ENCODE results near the gene GALNT16. TPM values are rescaled to one million over a fixed set of nuclear protein-coding genes. Genes with fewer than 3 reads are reported as not detected.

GALNT16 gene
- total and polyA plus RNA-seq, 5 experiments from 2014 or later, result not detected

DNA sequence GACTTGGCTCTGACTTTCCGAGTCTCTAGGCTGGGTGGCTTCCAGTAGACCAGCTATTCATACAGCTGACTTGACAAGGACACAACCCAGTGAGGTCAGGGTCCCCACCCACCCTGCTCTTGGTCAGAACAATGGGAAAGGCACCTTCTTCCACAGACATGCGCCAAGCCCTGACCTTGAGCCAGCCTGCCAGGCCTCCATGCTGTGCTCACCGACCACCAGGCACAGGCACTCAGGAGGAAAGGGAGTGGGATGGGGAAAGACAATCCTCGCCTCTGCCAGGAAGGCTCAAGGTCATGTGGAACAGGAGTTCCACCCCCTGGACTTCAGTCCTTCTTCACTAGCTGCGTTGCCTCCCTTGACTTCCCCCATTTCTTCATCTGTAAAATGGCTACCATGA is 31.4 kb downstream of the GALNT16 start:
- no peak for ATAC-seq
- no peak for DNase-seq
- no peaks in the 10 kb centered on the region for H3K36me3 Mint-ChIP-seq
- no peak overlapping the region for H3K27ac Mint-ChIP-seq
- H3K27me3 Mint-ChIP-seq, result peaks cover 0 to 8% (median 4%) of the 10 kb centered on the region in 5 donors
- no peak overlapping the region for H3K4me3 Mint-ChIP-seq
- no peaks in the 10 kb centered on the region for H3K9me3 Mint-ChIP-seq
- H3K4me1 Mint-ChIP-seq, result no peaks in the 10 kb centered on the region
- POLR2A ChIA-PET, result no interaction called here

DNA sequence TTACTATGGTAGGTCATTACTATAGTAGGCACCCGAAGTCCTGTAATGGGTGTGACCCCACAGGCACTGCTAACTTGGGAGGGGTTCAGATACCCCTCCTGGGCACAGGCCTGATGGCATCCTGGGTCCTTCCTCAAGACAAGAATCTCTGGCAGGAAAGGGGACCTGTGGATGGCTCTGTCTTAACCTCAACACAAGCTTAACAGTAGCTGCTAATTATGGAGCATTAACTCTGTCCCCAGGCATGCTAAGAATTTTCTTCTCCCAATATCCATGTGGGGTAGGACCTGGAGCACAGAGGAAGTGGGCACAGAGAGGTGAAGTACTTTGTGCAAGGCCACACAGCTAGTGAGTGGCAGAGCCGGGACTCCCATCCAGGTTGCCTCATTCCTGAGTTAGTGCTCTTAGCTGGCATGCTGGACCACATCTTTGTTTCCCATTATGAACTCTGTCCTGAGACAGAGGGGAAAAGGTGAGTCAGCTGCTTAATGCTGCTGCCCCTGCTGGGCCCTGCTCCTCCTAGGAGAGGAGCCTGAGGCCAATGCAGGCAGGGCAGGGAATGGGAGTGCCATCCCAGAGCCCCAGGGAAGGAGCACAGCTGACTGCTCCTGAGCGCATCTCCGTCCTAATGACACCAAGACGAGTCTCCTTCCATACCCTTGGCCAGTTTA is 32.1 kb downstream of the GALNT16 start:
- POLR2A ChIA-PET, result no interaction called here
- Mint-ChIP-seq H3K27ac (no peak overlapping the region), H3K36me3 (no peaks in the 10 kb centered on the region), H3K4me1 (no peaks in the 10 kb centered on the region), H3K9me3 (no peaks in the 10 kb centered on the region), H3K27me3 (peaks cover 0 to 6% (median 1%) of the 10 kb centered on the region in 5 donors), H3K4me3 (no peak overlapping the region)
- DNase-seq (no peak), ATAC-seq (no peak)

DNA sequence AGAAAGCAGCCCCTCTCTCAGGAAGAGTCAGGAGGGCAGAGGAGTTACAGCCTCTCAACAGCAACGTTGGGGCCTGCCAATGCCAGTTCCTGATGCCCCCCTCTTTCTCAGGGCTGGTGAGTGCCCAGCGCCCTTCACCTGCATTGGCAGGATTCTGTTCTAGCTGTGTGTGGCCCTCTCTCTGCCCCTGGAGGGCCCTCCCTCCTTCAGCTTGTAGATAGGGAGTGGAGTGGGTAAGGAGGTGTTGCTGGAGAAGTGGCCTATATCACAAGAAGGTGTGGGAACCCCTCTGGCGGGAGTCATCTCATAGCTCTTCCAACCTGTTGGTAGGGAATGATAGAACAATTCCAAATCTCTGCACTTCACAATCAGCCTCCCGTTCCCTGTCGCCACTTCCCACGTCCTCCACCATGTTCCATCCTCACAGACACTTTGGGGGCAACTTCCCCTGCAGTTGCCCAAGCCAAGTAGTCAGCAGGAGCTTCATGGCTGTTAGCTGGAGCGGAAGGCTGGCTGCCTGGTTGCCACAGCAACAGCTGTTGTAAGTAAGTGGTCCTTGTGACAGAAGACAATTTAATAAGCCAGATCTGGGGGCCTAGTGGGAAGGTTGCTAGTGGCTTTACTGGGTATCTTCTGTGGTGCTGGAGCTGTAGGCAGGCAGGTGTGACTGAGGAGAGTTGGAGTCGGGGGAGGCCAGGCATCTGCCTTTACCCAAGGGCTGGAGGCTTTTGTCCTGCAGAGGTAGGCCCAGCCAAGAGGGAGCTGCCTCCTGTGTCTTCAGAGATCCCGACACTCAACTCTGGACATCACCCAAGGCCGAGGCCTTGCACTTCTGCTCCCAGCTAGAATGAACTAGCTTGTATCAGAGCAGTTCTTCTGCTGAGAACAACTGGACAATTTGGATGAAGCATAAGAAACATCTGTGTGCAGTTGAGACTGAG is 38.4 kb downstream of the GALNT16 start:
- POLR2A ChIA-PET, result no interaction called here
- Mint-ChIP-seq H3K36me3 (no peaks in the 10 kb centered on the region), H3K4me1 (no peaks in the 10 kb centered on the region), H3K4me3 (no peak overlapping the region), H3K27ac (no peak overlapping the region), H3K9me3 (no peaks in the 10 kb centered on the region), H3K27me3 (peaks cover 0 to 15% (median 9%) of the 10 kb centered on the region in 5 donors)
- ATAC-seq, result no peak
- no peak for DNase-seq

DNA sequence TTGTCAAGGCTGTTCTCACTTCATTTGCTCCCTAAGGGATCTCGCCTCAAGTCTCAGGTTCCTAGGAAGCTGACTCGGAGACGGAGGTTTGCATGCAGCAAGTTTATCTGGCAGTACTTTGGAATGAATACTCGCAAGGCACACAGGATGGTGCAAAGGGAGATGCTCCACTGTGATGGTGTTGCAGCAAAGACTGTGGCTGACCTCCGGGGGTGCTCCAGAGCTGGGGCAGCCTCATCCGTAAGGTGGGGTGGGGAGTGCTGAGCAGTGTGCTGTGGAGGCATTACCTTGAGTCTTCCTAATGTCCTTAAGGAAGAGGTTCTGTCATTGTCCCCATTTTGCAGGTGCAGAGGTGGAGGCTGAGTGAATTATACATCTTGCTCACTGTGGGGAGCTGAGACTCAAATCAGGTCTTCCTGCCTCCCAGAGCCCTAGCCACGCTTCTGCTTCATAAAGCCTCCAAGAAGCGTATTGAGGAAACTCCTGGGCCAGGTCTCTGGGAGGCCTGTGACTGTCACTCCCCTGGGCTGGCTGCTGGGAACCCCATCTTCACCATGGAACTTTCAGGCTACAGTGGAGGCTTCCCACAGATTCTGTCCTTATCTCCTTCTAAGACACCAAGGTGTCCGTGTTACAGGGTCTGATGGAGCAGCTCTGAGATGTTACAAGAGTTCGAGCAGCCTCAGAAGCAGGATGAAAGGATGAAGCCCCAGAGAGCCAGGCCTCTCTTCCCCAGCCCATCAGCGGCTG is 39.5 kb downstream of the GALNT16 start:
- peaks cover 0 to 12% (median 7%) of the 10 kb centered on the region in 5 donors for H3K27me3 Mint-ChIP-seq
- POLR2A ChIA-PET, result no interaction called here
- DNase-seq (no peak), ATAC-seq (no peak)
- no peak overlapping the region for H3K4me3 Mint-ChIP-seq
- no peaks in the 10 kb centered on the region for H3K9me3 Mint-ChIP-seq
- no peak overlapping the region for H3K27ac Mint-ChIP-seq
- no peaks in the 10 kb centered on the region for H3K36me3 Mint-ChIP-seq
- no peaks in the 10 kb centered on the region for H3K4me1 Mint-ChIP-seq

DNA sequence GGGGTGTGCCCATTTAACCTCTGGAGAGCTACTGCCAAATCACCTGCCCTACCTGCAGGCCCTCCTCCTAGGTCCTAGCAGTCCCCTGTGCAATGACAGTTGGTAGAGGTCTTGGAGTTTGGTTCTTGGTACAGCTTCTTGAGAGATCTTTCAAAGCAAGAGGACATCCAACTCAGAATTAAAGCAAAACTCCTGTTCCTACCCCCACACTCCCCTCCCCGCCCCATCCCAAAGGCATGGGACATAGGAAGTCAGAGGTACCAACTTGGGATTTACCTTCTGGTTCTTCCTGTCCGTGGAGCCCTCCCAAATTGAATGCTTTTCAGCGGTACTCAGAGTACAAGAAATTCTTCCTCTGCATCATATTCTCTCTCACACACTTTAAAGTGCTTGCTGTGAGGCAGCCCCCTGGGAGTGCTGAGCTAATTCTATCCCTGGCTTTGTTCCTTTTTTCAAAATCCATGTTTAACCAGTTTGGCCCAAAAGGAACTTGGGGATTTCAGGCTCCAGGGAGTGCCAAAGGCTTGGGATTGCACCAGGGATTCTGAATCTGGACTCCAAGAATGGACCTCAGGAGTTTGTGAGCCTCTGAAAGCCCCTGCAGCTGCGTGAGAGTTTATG is 40.8 kb downstream of the GALNT16 start:
- H3K27ac Mint-ChIP-seq, result no peak overlapping the region
- ATAC-seq, result no peak
- H3K36me3 Mint-ChIP-seq, result no peaks in the 10 kb centered on the region
- no peak overlapping the region for H3K4me3 Mint-ChIP-seq
- H3K27me3 Mint-ChIP-seq, result peaks cover 0 to 11% (median 9%) of the 10 kb centered on the region in 5 donors
- no peaks in the 10 kb centered on the region for H3K4me1 Mint-ChIP-seq
- H3K9me3 Mint-ChIP-seq, result no peaks in the 10 kb centered on the region
- no peak for DNase-seq
- POLR2A ChIA-PET, result no interaction called here

DNA sequence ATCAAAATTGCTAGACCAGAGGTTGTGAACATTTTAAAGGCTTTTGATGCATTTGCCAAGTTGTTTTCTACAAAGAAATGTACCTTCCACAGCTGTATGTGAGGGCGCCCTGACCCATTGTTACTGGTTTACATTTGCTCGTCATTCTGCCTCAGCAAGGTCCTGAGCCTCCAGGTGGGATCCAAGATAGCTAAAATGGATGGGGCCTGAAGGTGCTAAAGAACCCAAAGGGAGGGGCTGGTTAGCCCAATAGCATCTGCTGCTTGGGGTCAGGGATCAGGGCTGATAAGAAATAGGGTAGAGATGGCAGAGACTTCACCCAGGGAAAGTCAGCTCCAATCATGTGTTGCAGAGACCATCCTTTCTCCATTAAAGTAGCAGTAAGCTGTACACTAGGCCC is 43.1 kb downstream of the GALNT16 start:
- peaks cover 2 to 30% (median 17%) of the 10 kb centered on the region in 5 donors for H3K27me3 Mint-ChIP-seq
- POLR2A ChIA-PET, result no interaction called here
- H3K9me3 Mint-ChIP-seq, result no peaks in the 10 kb centered on the region
- no peak overlapping the region for H3K4me3 Mint-ChIP-seq
- no peak for DNase-seq
- no peak overlapping the region for H3K27ac Mint-ChIP-seq
- no peaks in the 10 kb centered on the region for H3K4me1 Mint-ChIP-seq
- no peaks in the 10 kb centered on the region for H3K36me3 Mint-ChIP-seq
- no peak for ATAC-seq

DNA sequence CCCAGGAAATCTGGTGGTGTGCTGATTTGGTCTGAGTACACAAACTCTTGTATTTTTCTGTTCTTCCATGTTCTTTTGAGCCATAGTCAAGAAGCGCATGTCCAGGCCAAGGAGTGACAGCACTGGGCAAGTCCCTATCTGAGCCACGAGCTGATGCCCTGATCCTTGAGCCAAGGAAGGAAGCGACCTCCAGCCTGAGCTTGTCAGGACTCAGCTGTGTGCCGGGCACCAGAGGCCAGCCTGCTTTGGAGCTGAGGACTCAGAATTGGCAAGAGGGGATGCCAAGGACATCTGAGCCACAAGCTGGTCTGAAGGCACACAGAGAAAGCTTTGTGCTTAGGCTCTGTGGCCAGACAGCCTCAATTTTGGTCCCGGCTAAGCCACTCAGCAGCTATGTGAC is 52.6 kb downstream of the GALNT16 start:
- Mint-ChIP-seq H3K27me3 (peaks cover 5 to 35% (median 15%) of the 10 kb centered on the region in 5 donors), H3K9me3 (no peaks in the 10 kb centered on the region), H3K4me1 (peaks cover 0 to 3% (median 0%) of the 10 kb centered on the region in 4 donors), H3K4me3 (no peak overlapping the region), H3K27ac (peak overlapping the region in 1 of 10 donors; percentile 56), H3K36me3 (no peaks in the 10 kb centered on the region)
- DNase-seq (no peak), ATAC-seq (no peak)
- POLR2A ChIA-PET, result no interaction called here

DNA sequence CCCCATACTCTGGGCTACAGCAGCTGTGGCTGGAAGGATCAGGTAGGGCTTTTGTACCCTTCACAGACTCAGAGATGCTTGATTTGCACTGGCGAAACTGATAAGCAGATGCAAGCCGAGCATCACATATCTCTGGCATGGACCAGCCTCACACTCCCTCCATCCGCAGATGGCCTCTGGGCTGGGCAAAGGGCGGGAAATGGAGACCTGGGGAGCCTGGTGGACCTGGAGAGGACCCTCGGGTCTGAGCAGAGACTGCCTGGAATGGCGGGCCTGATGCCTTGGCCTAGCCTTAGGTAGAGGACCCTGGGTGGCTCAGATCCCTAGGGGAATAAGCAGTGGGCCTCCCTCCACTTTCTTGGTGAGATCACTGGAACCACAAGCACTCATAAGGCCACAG is 53.2 kb downstream of the GALNT16 start:
- Mint-ChIP-seq H3K27me3 (peaks cover 3 to 30% (median 12%) of the 10 kb centered on the region in 5 donors), H3K4me3 (no peak overlapping the region), H3K36me3 (no peaks in the 10 kb centered on the region), H3K27ac (peak overlapping the region in 1 of 10 donors; percentile 20), H3K4me1 (peaks cover 0 to 6% (median 0%) of the 10 kb centered on the region in 4 donors), H3K9me3 (no peaks in the 10 kb centered on the region)
- DNase-seq (no peak), ATAC-seq (no peak)
- POLR2A ChIA-PET, result no interaction called here

DNA sequence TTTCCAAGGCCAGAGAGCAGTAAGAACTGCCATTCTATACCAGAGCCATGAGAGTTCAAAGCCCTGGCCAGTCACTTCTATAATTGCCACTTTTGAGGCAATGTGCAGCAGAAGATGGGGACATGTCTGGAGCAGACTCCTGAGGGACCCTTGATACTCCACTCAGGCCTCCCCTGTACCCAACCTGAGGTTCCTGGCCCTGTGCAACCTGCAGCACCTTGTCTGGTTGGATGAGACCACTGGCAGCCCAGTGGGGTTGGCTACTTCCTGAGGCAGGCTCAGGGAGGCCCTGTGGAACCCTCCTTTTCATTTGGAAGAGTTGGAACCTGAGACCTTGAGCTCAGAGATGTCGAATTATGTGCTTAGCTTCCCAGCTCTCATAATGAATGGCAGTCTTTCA is 54.4 kb downstream of the GALNT16 start:
- no peak overlapping the region for H3K4me3 Mint-ChIP-seq
- H3K9me3 Mint-ChIP-seq, result no peaks in the 10 kb centered on the region
- POLR2A ChIA-PET, result no interaction called here
- no peaks in the 10 kb centered on the region for H3K36me3 Mint-ChIP-seq
- H3K27me3 Mint-ChIP-seq, result peaks cover 3 to 23% (median 12%) of the 10 kb centered on the region in 5 donors
- ATAC-seq (no peak), DNase-seq (no peak)
- H3K27ac Mint-ChIP-seq, result no peak overlapping the region
- peaks cover 0 to 10% (median 0%) of the 10 kb centered on the region in 4 donors for H3K4me1 Mint-ChIP-seq

DNA sequence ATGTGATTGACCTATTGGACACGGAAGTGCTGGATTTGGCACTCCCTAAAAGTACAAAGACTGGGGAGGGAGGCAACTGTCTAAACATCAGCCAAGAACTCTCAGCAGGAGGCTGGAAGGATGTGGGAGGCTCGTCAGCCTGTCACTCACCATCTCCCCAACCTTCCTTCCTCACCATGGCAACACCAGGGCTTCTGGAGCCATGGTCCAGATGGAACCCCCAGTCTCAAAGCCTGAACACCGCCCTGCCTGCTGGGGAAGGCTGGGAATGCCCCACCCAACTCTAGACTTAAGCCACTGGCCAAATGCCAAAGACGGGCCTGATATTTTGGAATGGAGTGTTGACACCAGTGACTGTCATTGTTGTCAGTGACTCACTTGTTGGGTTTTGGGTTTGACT is 55.3 kb downstream of the GALNT16 start:
- ATAC-seq (no peak), DNase-seq (no peak)
- Mint-ChIP-seq H3K36me3 (no peaks in the 10 kb centered on the region), H3K4me3 (no peak overlapping the region), H3K27me3 (peaks cover 1 to 14% (median 7%) of the 10 kb centered on the region in 5 donors), H3K4me1 (peaks cover 0 to 10% (median 0%) of the 10 kb centered on the region in 4 donors), H3K9me3 (no peaks in the 10 kb centered on the region), H3K27ac (no peak overlapping the region)
- POLR2A ChIA-PET, result no interaction called here

DNA sequence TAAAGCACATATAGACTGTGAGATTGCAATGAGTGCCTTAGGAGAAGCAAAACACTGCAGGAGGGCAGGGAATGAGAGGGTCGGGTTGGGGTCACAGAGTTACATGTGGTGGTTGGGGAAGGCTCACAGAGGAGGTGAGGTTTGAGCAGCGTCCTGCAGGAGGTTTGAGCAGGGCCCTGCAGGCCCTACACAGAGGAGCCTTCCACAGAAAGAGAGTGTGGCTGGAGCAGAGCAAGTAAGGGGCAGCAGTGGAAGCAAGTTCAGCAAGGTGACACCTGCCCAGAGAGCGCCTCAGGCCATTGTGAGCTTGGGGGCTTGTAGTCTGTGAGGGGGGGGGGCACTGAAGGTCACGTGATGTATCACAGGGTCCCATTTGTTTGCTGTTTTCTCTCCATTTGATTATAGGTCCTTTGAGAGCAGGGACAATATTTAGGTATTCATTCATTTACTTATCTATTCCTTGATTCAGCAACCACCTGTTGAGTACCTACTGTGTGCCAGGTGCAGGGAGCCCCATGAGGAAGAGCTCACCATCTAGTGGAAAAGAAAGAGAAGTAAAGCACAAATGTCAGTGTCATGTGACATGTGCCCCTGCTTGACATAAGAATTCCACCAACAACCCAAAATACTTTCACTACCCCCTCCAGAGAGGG is 56.6 kb downstream of the GALNT16 start:
- Mint-ChIP-seq H3K36me3 (no peaks in the 10 kb centered on the region), H3K9me3 (no peaks in the 10 kb centered on the region), H3K4me3 (no peak overlapping the region), H3K4me1 (peaks cover 0 to 10% (median 0%) of the 10 kb centered on the region in 4 donors), H3K27me3 (peaks cover under 1 to 5% (median 2%) of the 10 kb centered on the region in 5 donors), H3K27ac (no peak overlapping the region)
- DNase-seq (no peak), ATAC-seq (no peak)
- POLR2A ChIA-PET, result no interaction called here

DNA sequence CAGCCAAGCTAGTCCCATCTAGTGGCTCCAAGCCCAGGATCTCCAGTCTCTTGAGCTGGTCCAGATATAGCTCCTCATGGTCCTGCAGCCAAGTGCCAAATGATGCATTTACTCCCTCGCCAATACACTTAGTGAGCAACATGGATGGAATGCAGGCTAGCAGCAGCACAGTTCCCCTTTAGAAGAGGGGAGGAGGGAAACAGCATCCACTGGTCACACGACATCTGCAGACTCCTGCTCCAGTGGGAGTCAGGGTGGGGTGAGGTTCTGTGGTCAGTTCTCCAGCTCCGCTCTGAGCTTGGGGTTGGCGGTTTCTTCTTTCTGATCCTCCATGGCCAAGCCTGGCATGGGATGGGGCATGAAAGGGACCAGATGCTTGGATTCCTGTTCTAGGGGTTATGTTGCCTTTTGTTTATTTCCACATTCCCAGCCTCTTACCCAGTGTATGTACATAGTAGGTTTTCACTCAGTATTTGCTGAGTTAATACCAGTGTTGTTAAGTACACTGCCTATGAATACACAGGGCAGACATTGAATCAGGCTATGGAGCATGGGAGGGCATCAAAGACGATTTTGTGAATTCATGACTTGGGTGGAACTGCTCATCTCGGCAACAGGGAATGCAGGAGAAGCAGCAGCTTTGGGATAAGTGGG is 57.3 kb downstream of the GALNT16 start:
- POLR2A ChIA-PET, result no interaction called here
- DNase-seq (no peak), ATAC-seq (no peak)
- peaks cover 0 to 10% (median 0%) of the 10 kb centered on the region in 4 donors for H3K4me1 Mint-ChIP-seq
- no peaks in the 10 kb centered on the region for H3K9me3 Mint-ChIP-seq
- no peaks in the 10 kb centered on the region for H3K36me3 Mint-ChIP-seq
- H3K27me3 Mint-ChIP-seq, result no peaks in the 10 kb centered on the region
- no peak overlapping the region for H3K4me3 Mint-ChIP-seq
- H3K27ac Mint-ChIP-seq, result no peak overlapping the region

Measured in naive thymus-derived CD8-positive, alpha-beta T cell (primary cell).